ENCODE measurements around the gene FAM3A.
"Not testable (repeated sequence)": the region's sequence is repeated elsewhere in the genome, so short reads cannot be mapped to it uniquely, and the experiment has no call there.

The FAM3A gene

DNA sequence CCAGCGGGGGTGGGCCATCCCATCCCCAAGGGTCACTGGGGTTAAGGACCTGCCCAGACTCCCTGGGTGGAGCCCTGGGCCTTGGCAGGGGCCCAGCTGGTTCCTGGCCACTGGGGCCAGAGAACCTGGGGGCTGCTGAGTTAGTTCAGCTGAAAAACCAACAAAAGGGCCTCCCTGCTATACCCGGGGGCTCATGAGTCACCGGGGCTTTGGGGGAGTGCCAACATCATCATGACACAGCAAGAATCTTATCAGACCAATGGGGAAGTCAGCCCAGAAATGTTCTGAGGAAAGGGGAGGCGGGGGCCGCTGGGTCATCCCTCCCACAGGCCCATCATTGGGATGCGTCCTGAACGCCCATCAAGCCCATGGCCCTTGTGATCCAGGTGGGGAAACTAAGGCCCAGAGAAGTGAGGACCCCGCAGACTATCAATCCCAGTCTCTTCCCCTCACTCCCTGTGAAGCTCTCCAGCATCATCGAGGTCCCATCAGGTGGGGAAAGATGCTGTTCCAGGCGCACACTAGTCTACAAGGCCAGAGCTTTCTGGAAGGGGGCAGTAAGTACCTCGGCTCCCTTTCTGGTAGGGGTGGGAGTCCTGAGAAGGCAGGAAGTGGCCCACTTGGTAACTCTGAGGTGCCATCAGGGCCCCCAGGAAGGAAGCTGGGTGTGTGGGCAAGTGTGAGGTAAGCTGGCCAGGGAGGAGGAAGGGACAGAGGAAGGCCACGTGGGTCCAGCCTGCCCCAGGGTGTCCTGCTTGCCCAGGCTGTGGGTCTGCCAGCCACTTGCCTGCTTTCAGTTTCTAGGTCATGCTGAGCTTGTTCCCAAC, 26.1 kb upstream of the FAM3A start:
- H3K9me3 Mint-ChIP-seq, result no peaks in the 10 kb centered on the region
- peak overlapping the region; percentile 74 for H3K4me3 Mint-ChIP-seq
- peaks cover 59% of the 10 kb centered on the region for H3K4me1 Mint-ChIP-seq (ENCODE audit: low read depth)
- peak overlapping the region; percentile 94 for H3K27ac Mint-ChIP-seq
- intact Hi-C loops (cut with micrococcal nuclease), result no loop called here
- peaks cover 70% of the 10 kb centered on the region for H3K36me3 Mint-ChIP-seq (ENCODE audit: low read depth)
- H3K27me3 Mint-ChIP-seq, result no peaks in the 10 kb centered on the region

- H3K9me3 Mint-ChIP-seq, result no peaks in the 10 kb centered on the region
- peak overlapping the region; percentile 74 for H3K4me3 Mint-ChIP-seq
- no peaks in the 10 kb centered on the region for H3K27me3 Mint-ChIP-seq
- peaks cover 59% of the 10 kb centered on the region for H3K4me1 Mint-ChIP-seq (ENCODE audit: low read depth)
- intact Hi-C loops (cut with micrococcal nuclease), result no loop called here
- peak overlapping the region; percentile 94 for H3K27ac Mint-ChIP-seq
- H3K36me3 Mint-ChIP-seq (ENCODE audit: low read depth), result peaks cover 74% of the 10 kb centered on the region
Measured at GRCh38 chrX:154541589-154541895, 25.5 kb upstream of the FAM3A start.

DNA sequence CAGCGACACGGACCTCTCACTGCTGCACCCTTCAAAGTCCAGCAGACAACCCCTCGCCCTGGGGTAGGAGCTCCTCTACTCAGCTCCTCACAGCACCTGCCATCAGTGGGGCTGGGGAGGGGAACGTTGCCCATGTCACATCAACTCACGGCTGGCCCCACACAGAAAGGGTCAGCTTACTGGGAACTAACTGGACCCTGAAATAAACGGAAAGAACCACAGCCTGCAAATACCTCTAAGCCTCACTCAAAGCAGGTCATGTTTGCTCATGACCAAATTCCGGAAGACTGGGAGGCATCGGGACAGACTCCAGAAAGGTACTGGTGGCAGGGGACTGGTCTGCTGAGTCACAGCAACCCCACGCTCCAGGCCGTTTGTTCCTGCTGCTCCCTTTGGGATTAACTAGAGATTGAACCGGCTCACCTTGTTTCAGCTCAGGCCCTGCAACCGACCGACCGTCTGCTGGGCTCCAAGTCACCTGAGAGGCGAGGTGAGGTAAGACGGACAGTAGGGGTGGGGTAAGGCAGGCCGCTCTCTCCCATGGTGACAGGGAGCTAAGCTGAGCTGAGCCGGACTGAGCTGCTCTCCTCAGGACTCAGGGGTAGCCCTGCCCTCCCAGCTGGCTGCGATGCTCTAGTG, 25.0 kb upstream of the FAM3A start:
- H3K36me3 Mint-ChIP-seq (ENCODE audit: low read depth), result peaks cover 78% of the 10 kb centered on the region
- peaks cover 55% of the 10 kb centered on the region for H3K4me1 Mint-ChIP-seq (ENCODE audit: low read depth)
- H3K9me3 Mint-ChIP-seq, result no peaks in the 10 kb centered on the region
- peak overlapping the region; percentile 94 for H3K27ac Mint-ChIP-seq
- H3K27me3 Mint-ChIP-seq, result no peaks in the 10 kb centered on the region
- H3K4me3 Mint-ChIP-seq, result no peak overlapping the region
- intact Hi-C loops (cut with micrococcal nuclease), result no loop called here

DNA sequence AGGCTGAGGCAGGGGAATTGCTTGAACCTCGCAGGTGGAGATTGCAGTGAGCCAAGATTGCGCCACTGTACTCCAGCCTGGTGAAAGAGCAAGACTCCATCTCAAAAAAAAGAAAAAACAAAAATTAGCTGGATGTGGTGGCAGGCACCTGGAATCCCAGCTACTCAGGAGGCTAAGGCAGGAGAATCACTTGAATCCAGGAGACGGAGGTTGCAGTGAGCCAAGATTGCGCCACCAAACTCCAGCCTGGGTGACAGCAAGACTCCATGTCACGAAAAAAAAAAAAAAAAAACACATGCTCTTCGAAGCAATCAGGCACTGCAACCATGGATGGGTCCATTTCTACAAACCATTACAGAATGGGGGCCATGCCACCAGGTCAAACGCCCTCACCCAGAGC, 24.3 kb upstream of the FAM3A start:
- H3K9me3 Mint-ChIP-seq; intact Hi-C loops (cut with micrococcal nuclease); H3K4me3 Mint-ChIP-seq; H3K27me3 Mint-ChIP-seq: not testable (repeated sequence)
- Mint-ChIP-seq H3K4me1 (ENCODE audit: low read depth) (peaks cover 52% of the 10 kb centered on the region), H3K36me3 (ENCODE audit: low read depth) (peaks cover 78% of the 10 kb centered on the region), H3K27ac (peak overlapping the region; percentile 94)

- H3K27ac Mint-ChIP-seq, result peak overlapping the region; percentile 20
- no peaks in the 10 kb centered on the region for H3K27me3 Mint-ChIP-seq
- intact Hi-C loops (cut with micrococcal nuclease), result no loop called here
- no peaks in the 10 kb centered on the region for H3K9me3 Mint-ChIP-seq
- H3K4me1 Mint-ChIP-seq (ENCODE audit: low read depth), result peaks cover 54% of the 10 kb centered on the region
- H3K4me3 Mint-ChIP-seq, result no peak overlapping the region
- peaks cover 78% of the 10 kb centered on the region for H3K36me3 Mint-ChIP-seq (ENCODE audit: low read depth)
Measured at GRCh38 chrX:154539077-154539476, 23.0 kb upstream of the FAM3A start.

GRCh38 chrX:154535892-154536291, 19.9 kb upstream of the FAM3A start:
- intact Hi-C loops (cut with micrococcal nuclease), result no loop called here
- Mint-ChIP-seq H3K27me3 (no peaks in the 10 kb centered on the region), H3K9me3 (no peaks in the 10 kb centered on the region), H3K4me1 (ENCODE audit: low read depth) (peaks cover 30% of the 10 kb centered on the region), H3K27ac (no peak overlapping the region), H3K36me3 (ENCODE audit: low read depth) (peaks cover 91% of the 10 kb centered on the region), H3K4me3 (no peak overlapping the region)

- intact Hi-C loops (cut with micrococcal nuclease), result loop anchor here (5.0 kb wide), 1 partner anchor 402 kb away; no protein-coding TSS in a partner anchor
- Mint-ChIP-seq H3K4me1 (ENCODE audit: low read depth) (peaks cover 24% of the 10 kb centered on the region), H3K36me3 (ENCODE audit: low read depth) (peaks cover 89% of the 10 kb centered on the region), H3K9me3 (no peaks in the 10 kb centered on the region), H3K27me3 (no peaks in the 10 kb centered on the region), H3K4me3 (no peak overlapping the region), H3K27ac (peak overlapping the region; percentile 45)
Measured at GRCh38 chrX:154534526-154535322, 18.7 kb upstream of the FAM3A start.

- intact Hi-C loops (cut with micrococcal nuclease), result loop anchor here (5.0 kb wide), 1 partner anchor 400 kb away; no protein-coding TSS in a partner anchor
- H3K27me3 Mint-ChIP-seq, result no peaks in the 10 kb centered on the region
- H3K36me3 Mint-ChIP-seq (ENCODE audit: low read depth), result peaks cover 72% of the 10 kb centered on the region
Measured at GRCh38 chrX:154532690-154533089, 16.7 kb upstream of the FAM3A start.

DNA sequence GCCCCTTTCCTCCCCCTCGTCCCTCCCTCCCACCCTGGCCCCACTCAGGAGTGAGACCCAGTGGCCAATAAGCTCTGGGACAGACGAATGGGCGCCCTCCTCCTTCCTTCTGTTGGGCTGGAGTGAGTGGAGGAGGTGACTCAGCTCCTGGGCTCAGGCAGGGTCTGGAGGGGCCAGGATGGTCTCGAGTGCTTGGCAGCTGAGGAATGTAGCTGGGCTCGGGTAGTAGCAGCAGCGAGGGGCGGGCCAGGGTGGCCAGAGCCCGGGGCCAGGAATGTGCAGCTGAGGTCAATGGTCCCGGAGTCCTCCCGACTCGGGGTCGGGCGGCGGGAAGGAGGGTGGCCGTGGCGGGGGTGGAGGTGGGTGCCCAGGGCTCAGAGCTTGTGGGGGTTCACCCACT, 15.6 kb upstream of the FAM3A start:
- H3K4me1 Mint-ChIP-seq (ENCODE audit: low read depth), result peaks cover 13% of the 10 kb centered on the region
- intact Hi-C loops (cut with micrococcal nuclease), result loop anchor here (5.0 kb wide), 1 partner anchor 399 kb away; no protein-coding TSS in a partner anchor
- peaks cover 65% of the 10 kb centered on the region for H3K36me3 Mint-ChIP-seq (ENCODE audit: low read depth)

More at GRCh38 chrX:154532690-154533089, 16.7 kb upstream of the FAM3A start:
- Mint-ChIP-seq H3K9me3 (no peaks in the 10 kb centered on the region), H3K4me3 (no peak overlapping the region), H3K4me1 (ENCODE audit: low read depth) (peaks cover 13% of the 10 kb centered on the region), H3K27ac (no peak overlapping the region)

GRCh38 chrX:154530286-154530685, 14.3 kb upstream of the FAM3A start:
- Mint-ChIP-seq H3K36me3 (ENCODE audit: low read depth) (peaks cover 52% of the 10 kb centered on the region), H3K27me3 (no peaks in the 10 kb centered on the region), H3K4me3 (no peak overlapping the region), H3K9me3 (no peaks in the 10 kb centered on the region), H3K27ac (no peak overlapping the region), H3K4me1 (ENCODE audit: low read depth) (peaks cover 21% of the 10 kb centered on the region)
- intact Hi-C loops (cut with micrococcal nuclease), result loop anchor here (5.0 kb wide), 1 partner anchor 398 kb away; no protein-coding TSS in a partner anchor

More for the DNA sequence above, 15.6 kb upstream of the FAM3A start:
- Mint-ChIP-seq H3K27ac (no peak overlapping the region), H3K4me3 (no peak overlapping the region), H3K27me3 (no peaks in the 10 kb centered on the region), H3K9me3 (no peaks in the 10 kb centered on the region)

- H3K4me1 Mint-ChIP-seq (ENCODE audit: low read depth), result peaks cover 11% of the 10 kb centered on the region
- H3K9me3 Mint-ChIP-seq, result no peaks in the 10 kb centered on the region
- H3K4me3 Mint-ChIP-seq, result no peak overlapping the region
- peaks cover 41% of the 10 kb centered on the region for H3K36me3 Mint-ChIP-seq (ENCODE audit: low read depth)
- no peaks in the 10 kb centered on the region for H3K27me3 Mint-ChIP-seq
- no peak overlapping the region for H3K27ac Mint-ChIP-seq
- intact Hi-C loops (cut with micrococcal nuclease), result loop anchor here (5.0 kb wide), 1 partner anchor 37 kb away; the partner anchor contains the start of gene SLC10A3
Measured at GRCh38 chrX:154529206-154529612, 13.2 kb upstream of the FAM3A start.

GRCh38 chrX:154526901-154527675, 11.1 kb upstream of the FAM3A start:
- Mint-ChIP-seq H3K36me3 (ENCODE audit: low read depth) (peaks cover 20% of the 10 kb centered on the region), H3K4me1 (ENCODE audit: low read depth) (peaks cover 11% of the 10 kb centered on the region), H3K9me3 (no peaks in the 10 kb centered on the region), H3K27ac (peak overlapping the region; percentile 78), H3K27me3 (no peaks in the 10 kb centered on the region), H3K4me3 (peak overlapping the region; percentile 64)
- intact Hi-C loops (cut with micrococcal nuclease), result loop anchor here (5.0 kb wide), 1 partner anchor 35 kb away; the partner anchor contains the start of gene SLC10A3

All from dendritic cell treated with granulocyte-macrophage colony-stimulating factor and Interleukin-4, amounts not matched to agents 40 ng/mL and 50 ng/mL, for 4 days (primary cell).